GM18909 (cell line): ENCODE results near the gene TRIL.

ENCODE experiments used
- ATAC-seq: cut with Tn5 transposase; IDR thresholded peaks from one replicate; pipeline ENCODE4 v1.9.1; 2021; ENCODE audit warnings: mild to moderate bottlenecking; ENCODE audit not compliant: unreplicated experiment, poor library complexity

Gene TRIL, protein sequence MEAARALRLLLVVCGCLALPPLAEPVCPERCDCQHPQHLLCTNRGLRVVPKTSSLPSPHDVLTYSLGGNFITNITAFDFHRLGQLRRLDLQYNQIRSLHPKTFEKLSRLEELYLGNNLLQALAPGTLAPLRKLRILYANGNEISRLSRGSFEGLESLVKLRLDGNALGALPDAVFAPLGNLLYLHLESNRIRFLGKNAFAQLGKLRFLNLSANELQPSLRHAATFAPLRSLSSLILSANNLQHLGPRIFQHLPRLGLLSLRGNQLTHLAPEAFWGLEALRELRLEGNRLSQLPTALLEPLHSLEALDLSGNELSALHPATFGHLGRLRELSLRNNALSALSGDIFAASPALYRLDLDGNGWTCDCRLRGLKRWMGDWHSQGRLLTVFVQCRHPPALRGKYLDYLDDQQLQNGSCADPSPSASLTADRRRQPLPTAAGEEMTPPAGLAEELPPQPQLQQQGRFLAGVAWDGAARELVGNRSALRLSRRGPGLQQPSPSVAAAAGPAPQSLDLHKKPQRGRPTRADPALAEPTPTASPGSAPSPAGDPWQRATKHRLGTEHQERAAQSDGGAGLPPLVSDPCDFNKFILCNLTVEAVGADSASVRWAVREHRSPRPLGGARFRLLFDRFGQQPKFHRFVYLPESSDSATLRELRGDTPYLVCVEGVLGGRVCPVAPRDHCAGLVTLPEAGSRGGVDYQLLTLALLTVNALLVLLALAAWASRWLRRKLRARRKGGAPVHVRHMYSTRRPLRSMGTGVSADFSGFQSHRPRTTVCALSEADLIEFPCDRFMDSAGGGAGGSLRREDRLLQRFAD

GRCh38 chr7:28958235-28958979, at the start of gene TRIL:
Gene TRIL (minus strand): TSS chr7:28958330. CDS start chr7:28958046, 284 bp downstream.
- ATAC-seq, result no peak

- ATAC-seq, result no peak
Measured at GRCh38 chr7:29007127-29007526, 49.0 kb upstream of the TRIL start.

GRCh38 chr7:29005829-29006228, 47.7 kb upstream of the TRIL start:
- no peak for ATAC-seq

DNA sequence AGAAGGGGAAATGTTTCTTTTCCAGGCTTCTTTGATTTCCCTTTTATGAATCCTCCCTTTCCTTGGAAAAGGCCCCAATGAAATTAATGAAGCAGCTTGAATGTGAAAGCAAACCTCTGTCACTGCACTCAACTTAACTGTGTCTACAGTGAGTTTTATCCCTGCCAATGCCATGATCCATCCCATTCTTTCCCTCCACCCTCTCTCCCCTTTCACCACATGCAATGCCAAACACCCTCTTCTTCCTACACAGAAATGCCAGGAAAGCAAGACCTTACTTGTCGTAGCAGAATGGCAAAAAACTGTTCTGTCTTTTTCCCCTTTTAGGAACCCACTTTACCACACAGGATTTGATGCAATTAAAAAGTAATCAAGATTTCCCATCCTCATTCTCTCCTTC, 47.3 kb upstream of the TRIL start:
- ATAC-seq, result no peak

GRCh38 chr7:29003703-29004102, 45.6 kb upstream of the TRIL start:
- ATAC-seq, result no peak

DNA sequence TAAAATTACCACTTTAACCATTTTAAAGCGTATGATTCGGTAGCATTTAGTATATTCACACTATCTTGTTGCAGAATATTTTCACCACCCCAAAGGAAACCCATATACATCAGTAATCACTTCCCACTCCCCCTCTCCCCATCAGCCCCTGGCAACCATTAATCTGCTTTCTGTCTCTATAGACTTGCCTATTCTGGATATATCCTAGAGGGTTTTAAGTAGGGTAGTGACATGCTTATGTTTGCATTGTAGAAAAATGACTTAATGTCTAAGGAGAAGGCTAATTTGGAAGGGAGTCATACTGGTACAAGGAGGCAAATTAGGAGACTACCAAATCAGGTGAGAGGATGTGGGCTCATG, 42.6 kb upstream of the TRIL start:
- ATAC-seq, result no peak

- ATAC-seq, result no peak
Measured at GRCh38 chr7:28999895-29000716, 42.0 kb upstream of the TRIL start.

DNA sequence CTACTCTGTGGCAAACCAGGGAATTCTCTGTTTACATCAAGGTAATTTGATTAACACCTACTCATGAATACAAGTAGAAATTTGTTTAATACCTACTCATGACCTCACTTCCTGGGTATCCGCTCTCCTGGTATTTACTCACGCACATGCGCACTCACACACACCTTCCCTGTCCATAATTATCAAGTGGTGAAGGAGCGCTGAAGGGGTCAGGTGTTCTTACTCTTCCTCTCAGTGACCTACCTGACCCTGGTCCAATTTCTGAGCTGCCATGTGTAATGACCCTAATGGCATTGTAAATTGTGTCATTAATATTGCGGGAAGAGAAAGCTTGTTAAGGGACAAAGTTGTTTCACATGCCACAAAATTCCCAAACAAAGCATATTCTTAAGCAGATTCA, 41.3 kb upstream of the TRIL start:
- ATAC-seq, result no peak

- ATAC-seq, result no peak
Measured at GRCh38 chr7:28998105-28998504, 40.0 kb upstream of the TRIL start.

- ATAC-seq, result no peak
Measured at GRCh38 chr7:28996836-28997235, 38.7 kb upstream of the TRIL start.

DNA sequence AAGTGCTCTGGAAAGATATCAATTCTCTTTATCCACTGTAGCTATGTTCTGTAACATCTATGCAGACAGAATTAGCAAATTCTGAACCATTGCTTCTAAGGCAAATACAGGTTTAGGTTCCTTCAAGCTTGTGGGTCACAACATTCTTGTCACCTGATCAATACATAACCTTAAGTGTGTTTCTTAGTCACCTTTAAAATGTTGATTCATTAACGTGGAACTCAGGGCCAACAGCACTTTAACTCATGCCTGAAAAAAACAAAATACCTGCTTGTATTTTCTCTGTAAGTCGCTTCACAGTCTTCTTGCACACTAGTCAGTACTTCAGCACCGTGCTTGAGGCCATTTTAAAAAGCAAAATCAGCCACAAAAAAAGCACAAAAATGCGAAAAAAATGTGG, 35.2 kb upstream of the TRIL start:
- no peak for ATAC-seq

DNA sequence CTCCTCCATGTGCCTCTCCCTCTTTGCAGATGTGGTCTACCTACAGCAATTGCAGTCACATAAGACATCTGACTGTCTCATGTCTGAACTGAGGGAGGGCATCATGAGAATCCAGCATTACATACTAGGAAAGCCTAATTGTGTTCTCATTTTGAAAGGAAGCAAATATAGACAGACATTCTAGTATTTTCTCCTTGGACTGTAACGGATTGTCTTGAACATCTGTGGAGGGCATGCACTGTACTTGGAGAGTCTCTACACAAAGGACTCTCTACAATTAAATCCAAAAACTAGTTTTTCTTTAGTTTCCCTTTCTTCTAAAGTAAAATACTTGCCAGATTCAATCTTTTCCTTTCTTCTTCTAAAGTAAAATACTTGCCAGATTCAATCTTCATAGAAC, 34.7 kb upstream of the TRIL start:
- ATAC-seq, result no peak

GRCh38 chr7:28990200-28990960, 32.2 kb upstream of the TRIL start:
- ATAC-seq, result no peak

DNA sequence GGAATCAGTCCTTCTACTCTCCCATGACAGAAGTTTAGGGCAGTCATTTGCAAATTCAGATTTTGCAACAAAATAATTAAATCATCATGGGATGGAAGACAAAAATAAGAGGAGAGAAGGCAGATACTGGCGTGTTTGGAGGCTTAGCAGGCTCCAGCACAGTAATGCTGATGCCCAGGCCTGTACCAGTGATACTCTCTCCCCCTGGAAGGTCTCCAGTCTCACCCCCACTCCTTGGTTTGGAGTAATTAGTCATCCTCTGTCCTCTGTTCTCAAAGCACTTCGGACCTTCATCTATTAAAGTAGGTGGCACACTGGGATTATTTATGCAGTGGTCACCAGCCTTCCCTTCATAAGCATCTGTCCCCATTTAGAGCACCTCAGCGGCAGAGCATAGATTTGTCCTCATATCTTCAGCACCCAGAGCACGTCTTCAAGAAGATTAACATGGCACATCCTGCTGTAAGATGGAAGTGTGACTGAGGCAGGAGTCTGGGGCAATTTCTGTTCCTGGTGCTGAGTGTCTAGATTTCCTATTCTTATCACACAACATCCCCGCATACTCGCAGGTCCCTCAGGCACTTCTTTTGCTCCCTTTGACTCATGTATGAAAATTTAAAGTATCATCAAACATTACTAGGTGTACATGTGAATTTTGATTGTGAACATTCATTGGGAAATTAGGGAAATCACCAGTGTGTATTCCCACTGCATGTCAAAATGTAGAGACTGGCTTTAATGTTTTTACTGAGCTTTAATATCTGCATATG, 31.3 kb upstream of the TRIL start:
- no peak for ATAC-seq

DNA sequence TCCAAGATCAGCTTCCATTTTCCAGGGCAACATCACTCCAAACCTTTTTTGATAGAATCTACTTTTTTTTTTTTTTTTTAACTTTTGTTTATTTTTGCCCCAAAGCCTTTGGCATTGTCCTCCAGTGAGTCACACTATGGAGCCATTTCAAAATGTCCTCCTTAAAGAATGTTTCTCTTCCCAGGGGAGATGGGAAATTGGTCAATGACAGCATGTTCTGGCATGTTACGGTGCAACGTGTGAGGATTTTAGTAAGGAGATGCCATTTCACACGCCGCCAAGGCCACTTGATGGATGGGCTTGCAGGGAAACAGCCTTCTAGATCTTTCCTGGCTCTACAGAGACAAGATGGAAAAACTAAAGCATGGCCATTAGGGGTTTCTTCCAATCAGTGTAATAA, 30.7 kb upstream of the TRIL start:
- no peak for ATAC-seq

GRCh38 chr7:28988091-28988490, 30.0 kb upstream of the TRIL start:
- ATAC-seq, result no peak

DNA sequence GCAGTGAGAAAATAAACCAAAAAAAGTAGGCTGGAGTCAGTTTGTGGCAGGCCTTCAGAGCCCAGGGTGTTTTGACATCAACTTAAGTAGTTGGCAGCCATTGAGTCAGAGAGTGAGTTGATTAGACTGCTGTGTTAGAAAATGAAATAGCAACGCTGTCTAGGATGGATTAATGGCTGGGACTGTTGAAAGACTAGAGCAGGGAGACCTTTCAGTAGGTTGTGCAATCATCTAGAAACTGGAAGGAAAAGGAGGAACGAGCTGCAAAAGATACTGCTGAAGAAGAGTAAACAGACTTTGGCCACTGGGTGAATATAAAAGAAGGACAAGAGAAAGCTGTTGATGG, 28.6 kb upstream of the TRIL start:
- no peak for ATAC-seq

- ATAC-seq, result no peak
Measured at GRCh38 chr7:28986028-28986764, 28.1 kb upstream of the TRIL start.
